Left ventricle myocardium inferior (tissue), 1 donor: ENCODE measurements around the gene DAB1. TPM values are rescaled to one million over a fixed set of nuclear protein-coding genes. Genes with fewer than 3 reads are reported as not detected.

ENCODE experiments used
- DNase-seq: peaks from one replicate; pipeline ENCODE4 v3.0.0-alpha.2; 2020
- H3K27ac ChIP-seq: fragments of 200-600 bp; replicated peaks from 2 replicates; pipeline ENCODE4 v1.8.0; 2021
- H3K27me3 ChIP-seq: fragments of 200-600 bp; 2 replicates; pipeline ENCODE4 v1.8.0; 2021; ENCODE audit warnings: low read depth
- H3K36me3 ChIP-seq: fragments of 200-600 bp; 2 replicates; pipeline ENCODE4 v1.8.0; 2021
- H3K4me1 ChIP-seq: fragments of 200-600 bp; 2 replicates; pipeline ENCODE4 v1.8.0; 2021
- H3K4me3 ChIP-seq: fragments of 200-600 bp; 2 replicates; pipeline ENCODE4 v1.8.0; 2021; ENCODE audit warnings: mild to moderate bottlenecking, moderate library complexity
- H3K9me3 ChIP-seq: fragments of 200-600 bp; replicated peaks from 2 replicates; pipeline ENCODE4 v1.8.0; 2021
- CTCF ChIP-seq: fragments of 200-600 bp; IDR thresholded peaks from 2 replicates; pipeline ENCODE4 v1.8.0; 2021; ENCODE audit warnings: antibody characterized with exemption, mild to moderate bottlenecking, borderline replicate concordance
- intact Hi-C: fragments of 100-400 bp; cut with micrococcal nuclease; formaldehyde crosslinking; loops from one replicate; pipeline ENCODE4 v1.11.0; 2022
- total RNA-seq: library from RNA; stranded (reverse); fragmentation: NEBNext Ultra II Directional; extraction: Animal tissue kit (Norgen Biotek cat#: 25700); gene quantifications from one replicate; pipeline ENCODE4 v1.2.1, GENCODE V29; 2021
- donor health status: DM: no; HTN: yes; CAD: no; lungs with severe emphysema.

DAB1 gene
- total RNA-seq, 1 donor from 2014 or later, result 0.77 TPM

- no peak for TF ChIP-seq CTCF
- intact Hi-C loops, result no loop called here
- Histone ChIP-seq H3K4me3 (no peak overlapping the region), H3K4me1 (peaks cover 17% of the 10 kb centered on the region), H3K9me3 (no peaks in the 10 kb centered on the region), H3K27me3 (no peaks in the 10 kb centered on the region), H3K27ac (no peak overlapping the region), H3K36me3 (no peaks in the 10 kb centered on the region)
- DNase-seq, result no peak
Measured at GRCh38 chr1:57066980-57067610, 356.8 kb downstream of the DAB1 start.

GRCh38 chr1:57065442-57065841 lies 358.4 kb downstream of the DAB1 start:
- no peak for DNase-seq
- TF ChIP-seq CTCF, result no peak
- H3K9me3 ChIP-seq, result no peaks in the 10 kb centered on the region
- no peak overlapping the region for H3K27ac ChIP-seq
- no peak overlapping the region for H3K4me3 ChIP-seq
- peaks cover 17% of the 10 kb centered on the region for H3K4me1 ChIP-seq
- H3K36me3 ChIP-seq, result no peaks in the 10 kb centered on the region
- H3K27me3 ChIP-seq, result no peaks in the 10 kb centered on the region
- intact Hi-C loops, result no loop called here

- H3K4me3 ChIP-seq, result no peak overlapping the region
- no peak overlapping the region for H3K27ac ChIP-seq
- H3K27me3 ChIP-seq, result no peaks in the 10 kb centered on the region
- no peak for TF ChIP-seq CTCF
- DNase-seq, result no peak
- intact Hi-C loops, result no loop called here
- peaks cover 18% of the 10 kb centered on the region for H3K4me1 ChIP-seq
- H3K9me3 ChIP-seq, result no peaks in the 10 kb centered on the region
- H3K36me3 ChIP-seq, result no peaks in the 10 kb centered on the region
Measured at GRCh38 chr1:57064379-57065140, 359.3 kb downstream of the DAB1 start.

- Histone ChIP-seq H3K27me3 (no peaks in the 10 kb centered on the region), H3K4me3 (no peak overlapping the region), H3K9me3 (no peaks in the 10 kb centered on the region), H3K27ac (no peak overlapping the region), H3K4me1 (peaks cover 28% of the 10 kb centered on the region), H3K36me3 (no peaks in the 10 kb centered on the region)
- TF ChIP-seq CTCF, result no peak
- DNase-seq, result no peak
- intact Hi-C loops, result no loop called here
Measured at GRCh38 chr1:57063406-57064125, 360.3 kb downstream of the DAB1 start.

DNA sequence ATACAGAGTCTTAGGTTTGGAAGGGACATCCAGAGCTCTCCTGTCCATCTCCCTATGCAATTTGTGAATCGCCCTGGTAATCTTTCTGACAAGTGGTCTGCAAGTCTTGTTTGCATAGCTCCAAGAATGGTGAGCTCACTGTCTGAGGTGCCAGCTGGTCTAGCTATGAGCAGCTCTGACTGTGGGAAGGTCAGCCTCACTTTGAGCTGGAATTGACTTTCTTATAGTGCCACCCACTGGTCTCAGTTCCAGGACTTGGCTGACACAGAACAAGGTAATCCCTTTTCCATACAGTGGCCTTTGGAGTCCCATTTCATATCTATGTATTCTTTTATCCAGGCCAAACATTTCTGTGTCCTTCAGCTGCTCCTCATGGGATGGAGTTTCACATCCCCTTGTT lies 362.5 kb downstream of the DAB1 start:
- Histone ChIP-seq H3K4me1 (peaks cover 18% of the 10 kb centered on the region), H3K9me3 (no peaks in the 10 kb centered on the region), H3K4me3 (no peak overlapping the region), H3K27ac (no peak overlapping the region), H3K36me3 (no peaks in the 10 kb centered on the region), H3K27me3 (no peaks in the 10 kb centered on the region)
- intact Hi-C loops, result no loop called here
- no peak for TF ChIP-seq CTCF
- no peak for DNase-seq
